Neutrophil (primary cell): Measurements from ENCODE around the gene G3BP2.
A peak's percentile ranks its signal among the peaks of the same experiment; 100 is the strongest.

Source experiments
- H3K27ac ChIP-seq: fragments of 200-600 bp; sonication (generic); 2 replicates; pipeline ENCODE4 v1.5.1; 2016; ENCODE audit warnings: mild to moderate bottlenecking, moderate library complexity
- H3K27me3 ChIP-seq: fragments of 200-600 bp; sonication (generic); 2 replicates; pipeline ENCODE4 v1.6.0; 2016; ENCODE audit warnings: mild to moderate bottlenecking
- H3K36me3 ChIP-seq: fragments of 200-600 bp; sonication (generic); 2 replicates; pipeline ENCODE4 v1.5.1; 2017
- H3K4me1 ChIP-seq, 2 experiments: fragments of 200-600 bp in 1 of 2; sonication (generic) in 1 of 2; 1 replicate in 1 of 2; 2 replicates in 1 of 2; pipeline versions ENCODE4 v1.5.1 to v1.6.1; 2013 to 2016; ENCODE audit warnings: low read depth in 1 of 2, low read length in 1 of 2, mild to moderate bottlenecking in 1 of 2, moderate library complexity in 1 of 2; ENCODE audit not compliant: control insufficient read depth in 1 of 2, insufficient read depth in 1 of 2
- H3K4me3 ChIP-seq, 2 experiments: fragments of 200-600 bp in 1 of 2; sonication (generic) in 1 of 2; 1 replicate in 1 of 2; 2 replicates in 1 of 2; pipeline ENCODE4 v1.5.1; 2013 to 2016; ENCODE audit warnings: low read depth in 1 of 2, low read length in 1 of 2, mild to moderate bottlenecking in 1 of 2, moderate library complexity in 1 of 2
- H3K9me3 ChIP-seq: fragments of 200-600 bp; sonication (generic); 2 replicates; pipeline ENCODE4 v1.5.1; 2016
- CTCF ChIP-seq: fragments of 200-600 bp; sonication (generic); IDR thresholded peaks from 2 replicates; pipeline ENCODE4 v1.5.1; 2016; ENCODE audit warnings: antibody characterized with exemption

The G3BP2 gene

GRCh38 chr4:75679876-75680575 lies 6.8 kb upstream of the G3BP2 start:
- H3K36me3 ChIP-seq: no peaks in the 10 kb centered on the region
- H3K9me3 ChIP-seq: no peaks in the 10 kb centered on the region
- H3K27ac ChIP-seq: no peak overlapping the region
- no peak for TF ChIP-seq CTCF
- no peaks in the 10 kb centered on the region for H3K4me1 ChIP-seq
- no peaks in the 10 kb centered on the region for H3K27me3 ChIP-seq
- no peak overlapping the region for H3K4me3 ChIP-seq

GRCh38 chr4:75678965-75679364 lies 5.8 kb upstream of the G3BP2 start:
- Histone ChIP-seq H3K4me1 (peaks cover 3 to 4% of the 10 kb centered on the region in 2 experiments), H3K4me3 (no peak overlapping the region), H3K9me3 (no peaks in the 10 kb centered on the region), H3K27me3 (no peaks in the 10 kb centered on the region), H3K36me3 (no peaks in the 10 kb centered on the region), H3K27ac (no peak overlapping the region)
- TF ChIP-seq CTCF: no peak

GRCh38 chr4:75678473-75678872 lies 5.3 kb upstream of the G3BP2 start:
- no peaks in the 10 kb centered on the region for H3K36me3 ChIP-seq
- H3K4me3 ChIP-seq: no peak overlapping the region
- H3K27ac ChIP-seq: no peak overlapping the region
- H3K27me3 ChIP-seq: no peaks in the 10 kb centered on the region
- H3K9me3 ChIP-seq: no peaks in the 10 kb centered on the region
- TF ChIP-seq CTCF: no peak
- peaks cover 7 to 8% of the 10 kb centered on the region in 2 experiments for H3K4me1 ChIP-seq

- H3K27ac ChIP-seq: no peak overlapping the region
- peaks cover 15 to 21% of the 10 kb centered on the region in 2 experiments for H3K4me1 ChIP-seq
- H3K9me3 ChIP-seq: no peaks in the 10 kb centered on the region
- no peaks in the 10 kb centered on the region for H3K36me3 ChIP-seq
- no peak for TF ChIP-seq CTCF
- H3K27me3 ChIP-seq: no peaks in the 10 kb centered on the region
- no peak overlapping the region for H3K4me3 ChIP-seq
These were observed 1.9 kb upstream of the G3BP2 start for GRCh38 chr4:75675004-75675531.

- Histone ChIP-seq H3K27ac (peak overlapping the region; percentile 94), H3K27me3 (no peaks in the 10 kb centered on the region), H3K36me3 (no peaks in the 10 kb centered on the region), H3K4me1 (peaks cover 23 to 28% of the 10 kb centered on the region in 2 experiments), H3K4me3 (peak overlapping the region; percentile 96 to 97), H3K9me3 (no peaks in the 10 kb centered on the region)
- no peak for TF ChIP-seq CTCF
These were observed 733 bp upstream of the G3BP2 start for GRCh38 chr4:75673959-75674328.
